GM18868 (cell line): ENCODE data around the gene SRPX2.
A peak's percentile ranks its signal among the peaks of the same experiment; 100 is the strongest.
"Not testable (repeated sequence)": the region's sequence is repeated elsewhere in the genome, so short reads cannot be mapped to it uniquely, and the experiment has no call there.

Source experiments
- ATAC-seq: cut with Tn5 transposase; IDR thresholded peaks from one replicate; pipeline ENCODE4 v1.9.1; 2021; ENCODE audit warnings: mild to moderate bottlenecking, moderate library complexity; ENCODE audit not compliant: unreplicated experiment

SRPX2 gene

GRCh38 chrX:100695991-100696390, 52.0 kb downstream of the SRPX2 start:
- ATAC-seq = no peak

- peak; percentile 52 for ATAC-seq
Observed at GRCh38 chrX:100696699-100697351, 52.8 kb downstream of the SRPX2 start.

GRCh38 chrX:100698551-100698950, 54.6 kb downstream of the SRPX2 start:
- no peak for ATAC-seq

- ATAC-seq = peak; percentile 83
Observed at GRCh38 chrX:100700809-100701208, 56.8 kb downstream of the SRPX2 start.

GRCh38 chrX:100704581-100705203, 60.7 kb downstream of the SRPX2 start:
- ATAC-seq = no peak

GRCh38 chrX:100710816-100711215, 66.8 kb downstream of the SRPX2 start:
- no peak for ATAC-seq

- no peak for ATAC-seq
Observed at GRCh38 chrX:100717363-100717762, 73.4 kb downstream of the SRPX2 start.

- no peak for ATAC-seq
Observed at GRCh38 chrX:100719139-100719538, 75.1 kb downstream of the SRPX2 start.

GRCh38 chrX:100720301-100720700, 76.3 kb downstream of the SRPX2 start:
- no peak for ATAC-seq

GRCh38 chrX:100721328-100721727, 77.3 kb downstream of the SRPX2 start:
- no peak for ATAC-seq

GRCh38 chrX:100724006-100724405, 80.0 kb downstream of the SRPX2 start:
- ATAC-seq = not testable (repeated sequence)
